Measurements from ENCODE around the gene GABRB1.

GRCh38 chr4:47068986-47069385 is 37.6 kb downstream of the GABRB1 start:
- TF ChIP-seq, protein P1, sequence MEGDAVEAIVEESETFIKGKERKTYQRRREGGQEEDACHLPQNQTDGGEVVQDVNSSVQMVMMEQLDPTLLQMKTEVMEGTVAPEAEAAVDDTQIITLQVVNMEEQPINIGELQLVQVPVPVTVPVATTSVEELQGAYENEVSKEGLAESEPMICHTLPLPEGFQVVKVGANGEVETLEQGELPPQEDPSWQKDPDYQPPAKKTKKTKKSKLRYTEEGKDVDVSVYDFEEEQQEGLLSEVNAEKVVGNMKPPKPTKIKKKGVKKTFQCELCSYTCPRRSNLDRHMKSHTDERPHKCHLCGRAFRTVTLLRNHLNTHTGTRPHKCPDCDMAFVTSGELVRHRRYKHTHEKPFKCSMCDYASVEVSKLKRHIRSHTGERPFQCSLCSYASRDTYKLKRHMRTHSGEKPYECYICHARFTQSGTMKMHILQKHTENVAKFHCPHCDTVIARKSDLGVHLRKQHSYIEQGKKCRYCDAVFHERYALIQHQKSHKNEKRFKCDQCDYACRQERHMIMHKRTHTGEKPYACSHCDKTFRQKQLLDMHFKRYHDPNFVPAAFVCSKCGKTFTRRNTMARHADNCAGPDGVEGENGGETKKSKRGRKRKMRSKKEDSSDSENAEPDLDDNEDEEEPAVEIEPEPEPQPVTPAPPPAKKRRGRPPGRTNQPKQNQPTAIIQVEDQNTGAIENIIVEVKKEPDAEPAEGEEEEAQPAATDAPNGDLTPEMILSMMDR (conservative IDR thresholded peaks at IDR 0.05 in 1 of 2, IDR thresholded peaks at IDR 0.05 in 1 of 2; ENCODE audit: low read depth in 1 of 2, low read length in 2 of 2) = no peak
- TF ChIP-seq EZH2 (IDR thresholded peaks at IDR 0.05; ENCODE audit: low read length, missing control alignments) = no peak

All from fibroblast of lung (primary cell).